Ectodermal cell (in vitro differentiated cells): ENCODE measurements around the gene SCN2B.
"Not testable (repeated sequence)": the region's sequence is repeated elsewhere in the genome, so short reads cannot be mapped to it uniquely, and the experiment has no call there.

ENCODE experiments used
- H3K27ac ChIP-seq: 2 replicates; pipeline ENCODE4 v1.7.0; 2013; ENCODE audit warnings: mild to moderate bottlenecking, low read depth, low read length; ENCODE audit not compliant: insufficient read depth, poor library complexity, severe bottlenecking
- H3K27me3 ChIP-seq: 2 replicates; pipeline ENCODE4 v1.7.0; 2013; ENCODE audit warnings: mild to moderate bottlenecking, low read length; ENCODE audit not compliant: insufficient read depth, control insufficient read depth, poor library complexity, severe bottlenecking
- H3K36me3 ChIP-seq: one replicate; pipeline ENCODE4 v1.7.0; 2013; ENCODE audit warnings: low read length; ENCODE audit not compliant: control insufficient read depth, insufficient read depth
- H3K4me1 ChIP-seq: one replicate; pipeline ENCODE4 v1.7.0; 2013; ENCODE audit warnings: low read length; ENCODE audit not compliant: control insufficient read depth, insufficient read depth
- H3K4me3 ChIP-seq: 2 replicates; pipeline ENCODE4 v1.7.0; 2013; ENCODE audit warnings: low read depth, low read length, control low read depth; ENCODE audit not compliant: insufficient read depth
- H3K9me3 ChIP-seq: 2 replicates; pipeline ENCODE4 v1.7.0; 2013; ENCODE audit warnings: mild to moderate bottlenecking, low read length, moderate library complexity; ENCODE audit not compliant: control insufficient read depth
- WGBS, 2 experiments: methylation state at CpG; one replicate each; pipeline ENCODE4 v1.1.7; 2013; ENCODE audit warnings: missing lambda C conversion rate in 2 of 2; 5-methylcytosine and 5-hydroxymethylcytosine counted together

Gene SCN2B

DNA sequence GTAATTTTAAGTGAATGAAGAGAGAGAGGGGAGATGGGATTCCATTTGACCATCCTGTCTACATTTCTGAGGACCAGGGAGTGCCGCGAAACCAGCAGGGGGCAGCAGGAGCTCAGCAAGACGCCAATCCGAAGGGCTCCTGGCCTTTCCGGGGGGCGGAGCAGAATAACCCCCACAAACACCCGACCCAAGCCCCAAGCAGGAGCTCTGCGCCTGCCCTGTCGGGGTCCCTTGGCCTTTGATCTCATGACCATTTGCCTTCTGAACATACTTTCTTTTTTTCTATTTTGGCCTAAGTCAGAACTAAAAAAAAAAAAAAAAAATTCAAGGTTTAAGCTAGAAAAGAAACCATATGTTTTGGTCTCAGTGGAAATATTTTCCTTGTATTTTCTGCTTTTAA, 21.9 kb upstream of the SCN2B start:
- H3K4me1 ChIP-seq = no peaks in the 10 kb centered on the region
- 5% methylated on average over 8 of the region's 9 CpGs for WGBS, 2 experiments
- no peaks in the 10 kb centered on the region for H3K36me3 ChIP-seq
- no peaks in the 10 kb centered on the region for H3K9me3 ChIP-seq
- no peaks in the 10 kb centered on the region for H3K27me3 ChIP-seq
- H3K27ac ChIP-seq = no peak overlapping the region
- H3K4me3 ChIP-seq = no peak overlapping the region

DNA sequence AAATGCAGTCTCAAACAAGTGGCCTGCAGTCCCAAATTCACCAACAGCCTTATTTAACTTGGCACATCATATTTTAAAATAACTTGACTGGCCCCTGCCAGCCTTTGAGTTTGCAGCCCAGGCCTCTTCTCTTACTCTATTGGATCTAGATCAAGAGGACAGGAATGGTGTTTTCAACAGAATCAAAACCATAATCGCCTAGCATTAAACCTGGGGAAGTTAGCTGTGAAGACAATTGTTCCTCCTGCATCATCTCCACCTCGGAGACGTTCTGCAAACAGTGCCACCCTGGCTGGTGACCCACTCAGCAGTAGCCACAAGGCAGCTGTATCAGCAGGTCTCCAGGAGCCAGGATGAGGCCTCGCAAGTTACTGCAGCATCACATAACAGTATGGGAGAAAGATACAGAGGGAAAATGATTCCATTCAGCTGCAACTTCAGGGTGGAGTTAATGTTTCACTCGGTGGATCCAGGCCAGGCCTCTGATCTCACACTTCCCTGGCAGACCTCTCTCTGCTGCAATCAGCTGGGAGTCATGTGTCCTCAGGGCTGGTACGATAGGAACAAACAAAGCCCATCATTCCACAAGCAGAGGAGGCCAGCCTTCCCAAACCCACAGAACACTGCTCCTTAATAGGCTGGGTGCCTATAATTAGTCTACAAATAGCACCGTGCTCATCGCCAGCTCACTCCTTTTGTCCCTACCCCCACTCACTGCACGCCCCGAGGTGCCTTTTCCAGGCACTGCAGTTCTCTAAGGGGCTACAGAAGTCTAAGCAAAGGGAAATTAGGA, 18.6 kb upstream of the SCN2B start:
- Histone ChIP-seq H3K36me3 (no peaks in the 10 kb centered on the region), H3K27ac (no peak overlapping the region)
- 71 to 78% methylated on average over 10 of the region's 10 CpGs for WGBS, 2 experiments

DNA sequence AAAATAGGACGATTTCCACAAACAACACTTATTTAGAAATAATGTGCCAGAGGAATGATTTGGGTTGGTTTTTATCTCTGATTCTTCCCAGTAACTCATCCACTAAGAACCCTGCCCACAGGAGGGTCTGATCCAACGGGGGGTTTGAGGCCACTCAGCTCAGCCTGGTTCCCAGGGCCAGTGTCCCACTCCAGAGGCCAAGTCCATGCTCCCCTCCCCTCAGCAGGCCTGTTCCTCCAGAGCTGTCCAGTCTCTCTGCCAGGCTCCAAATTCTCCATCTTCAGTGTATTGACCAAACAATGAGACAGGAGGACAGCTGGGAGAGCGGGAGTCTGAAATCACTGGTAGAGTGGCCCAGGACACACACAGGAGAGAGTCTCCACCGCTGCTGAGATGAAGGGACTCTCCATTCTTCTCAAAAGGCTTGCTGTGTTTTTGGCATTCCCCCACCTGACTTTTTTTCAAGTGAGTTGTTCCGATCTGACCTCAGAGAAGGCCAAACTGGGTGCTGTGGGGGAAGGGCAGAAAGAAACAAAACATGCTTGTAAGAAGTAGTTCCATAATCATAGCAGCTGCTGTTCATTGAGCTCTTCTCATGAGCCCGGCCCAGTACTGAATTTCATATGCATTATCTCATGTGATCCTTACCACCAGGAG, 17.6 kb upstream of the SCN2B start:
- no peaks in the 10 kb centered on the region for H3K27me3 ChIP-seq
- no peaks in the 10 kb centered on the region for H3K4me1 ChIP-seq
- no peak overlapping the region for H3K4me3 ChIP-seq
- no peaks in the 10 kb centered on the region for H3K9me3 ChIP-seq
- no peak overlapping the region for H3K27ac ChIP-seq
- H3K36me3 ChIP-seq = no peaks in the 10 kb centered on the region
- 90 to 91% methylated on average over 5 to 6 of the region's 6 CpGs for WGBS, 2 experiments

More for the DNA sequence above, 18.6 kb upstream of the SCN2B start:
- H3K4me1 ChIP-seq = no peaks in the 10 kb centered on the region
- no peaks in the 10 kb centered on the region for H3K27me3 ChIP-seq
- no peak overlapping the region for H3K4me3 ChIP-seq
- no peaks in the 10 kb centered on the region for H3K9me3 ChIP-seq

DNA sequence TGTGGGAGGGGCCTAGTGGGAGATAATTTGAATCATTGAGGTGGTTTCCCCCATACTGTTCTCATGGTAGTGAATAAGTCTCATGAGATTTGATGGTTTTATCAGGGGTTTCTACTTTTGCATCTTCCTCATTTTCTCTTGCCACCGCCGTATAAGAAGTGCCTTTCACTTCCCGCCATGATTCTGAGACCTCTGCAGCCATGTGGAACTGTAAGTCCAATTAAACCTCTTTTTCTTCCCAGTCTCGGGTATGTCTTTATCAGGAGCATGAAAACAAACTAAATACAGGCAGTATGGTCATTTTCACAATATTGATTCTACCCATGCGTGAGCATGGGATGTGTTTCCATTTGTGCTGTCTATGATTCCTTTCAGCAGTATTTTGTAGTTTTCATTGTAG, 16.4 kb upstream of the SCN2B start:
- not testable (repeated sequence) for H3K36me3 ChIP-seq, H3K4me3 ChIP-seq, H3K27ac ChIP-seq, H3K4me1 ChIP-seq, H3K27me3 ChIP-seq, H3K9me3 ChIP-seq
- 95 to 96% methylated on average over 5 of the region's 5 CpGs for WGBS, 2 experiments

DNA sequence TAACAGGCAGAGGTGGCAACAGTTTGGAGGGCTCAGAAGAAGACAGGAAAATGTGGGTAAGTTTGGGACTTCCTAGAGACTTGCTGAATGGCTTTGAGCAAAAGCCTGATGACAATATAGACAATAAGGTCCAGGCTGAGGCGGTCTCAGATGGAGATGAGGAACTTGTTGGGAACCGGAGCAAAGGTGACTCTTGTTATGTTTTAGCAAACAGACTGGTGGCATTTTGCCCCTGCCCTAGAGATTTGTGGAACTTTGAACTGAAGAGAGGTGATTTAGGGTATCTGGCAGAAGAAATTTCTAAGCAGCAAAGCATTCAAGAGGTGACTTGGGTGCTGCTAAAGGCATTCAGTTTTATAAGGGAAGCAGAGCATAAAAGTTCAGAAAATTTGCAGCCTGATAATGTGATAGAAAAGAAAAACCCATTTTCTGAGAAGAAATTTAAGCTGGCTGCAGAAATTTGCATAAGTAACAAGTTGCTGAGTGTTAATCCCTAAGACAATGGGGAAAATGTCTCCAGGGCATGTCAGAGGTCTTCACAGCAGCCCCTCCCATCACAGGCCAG, 14.6 kb upstream of the SCN2B start:
- H3K27me3 ChIP-seq, H3K36me3 ChIP-seq, H3K4me1 ChIP-seq, H3K9me3 ChIP-seq, H3K4me3 ChIP-seq, H3K27ac ChIP-seq: not testable (repeated sequence)
- whole genome bisulfite sequencing, 2 experiments = 94 to 99% methylated on average over 2 of the region's 2 CpGs

DNA sequence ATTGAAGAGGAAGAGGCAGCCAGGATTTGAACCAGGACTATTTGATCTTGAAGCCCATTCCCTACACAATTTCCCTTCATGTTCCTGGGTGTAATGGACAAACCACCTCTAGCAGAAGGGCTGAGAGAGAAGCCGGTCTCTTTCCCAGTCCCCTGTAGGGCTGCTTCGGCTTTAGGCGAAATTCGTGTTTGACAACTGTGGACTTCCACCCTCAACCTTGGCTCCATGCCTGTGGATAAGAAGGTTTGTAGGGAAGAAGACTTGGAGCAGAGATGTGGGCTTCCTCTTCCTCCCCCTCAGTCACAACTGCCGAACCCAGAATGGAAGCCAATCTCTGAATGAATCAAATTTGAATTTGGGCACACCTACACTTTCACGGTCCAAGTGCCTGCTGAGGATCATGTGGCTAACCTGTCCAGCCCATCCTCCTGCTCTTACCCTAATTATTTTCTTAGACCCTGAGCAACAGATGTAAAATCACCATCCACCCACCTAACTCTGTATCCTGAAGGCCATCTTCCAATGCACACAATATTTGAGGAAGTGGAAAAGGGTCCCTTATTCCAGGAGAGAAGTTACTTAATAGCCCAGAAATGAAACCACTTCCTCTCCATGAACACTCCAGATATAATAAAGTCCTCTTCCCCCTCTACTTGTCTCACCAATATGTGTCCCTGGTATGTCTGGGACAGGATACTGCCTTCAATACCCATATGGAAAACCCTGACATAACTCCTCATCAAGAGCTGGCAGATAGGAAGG, 10.1 kb upstream of the SCN2B start:
- Histone ChIP-seq H3K9me3 (no peaks in the 10 kb centered on the region), H3K27ac (no peak overlapping the region), H3K4me1 (no peaks in the 10 kb centered on the region), H3K4me3 (no peak overlapping the region), H3K27me3 (no peaks in the 10 kb centered on the region), H3K36me3 (no peaks in the 10 kb centered on the region)
- WGBS, 2 experiments = 87 to 91% methylated on average over 6 of the region's 6 CpGs

DNA sequence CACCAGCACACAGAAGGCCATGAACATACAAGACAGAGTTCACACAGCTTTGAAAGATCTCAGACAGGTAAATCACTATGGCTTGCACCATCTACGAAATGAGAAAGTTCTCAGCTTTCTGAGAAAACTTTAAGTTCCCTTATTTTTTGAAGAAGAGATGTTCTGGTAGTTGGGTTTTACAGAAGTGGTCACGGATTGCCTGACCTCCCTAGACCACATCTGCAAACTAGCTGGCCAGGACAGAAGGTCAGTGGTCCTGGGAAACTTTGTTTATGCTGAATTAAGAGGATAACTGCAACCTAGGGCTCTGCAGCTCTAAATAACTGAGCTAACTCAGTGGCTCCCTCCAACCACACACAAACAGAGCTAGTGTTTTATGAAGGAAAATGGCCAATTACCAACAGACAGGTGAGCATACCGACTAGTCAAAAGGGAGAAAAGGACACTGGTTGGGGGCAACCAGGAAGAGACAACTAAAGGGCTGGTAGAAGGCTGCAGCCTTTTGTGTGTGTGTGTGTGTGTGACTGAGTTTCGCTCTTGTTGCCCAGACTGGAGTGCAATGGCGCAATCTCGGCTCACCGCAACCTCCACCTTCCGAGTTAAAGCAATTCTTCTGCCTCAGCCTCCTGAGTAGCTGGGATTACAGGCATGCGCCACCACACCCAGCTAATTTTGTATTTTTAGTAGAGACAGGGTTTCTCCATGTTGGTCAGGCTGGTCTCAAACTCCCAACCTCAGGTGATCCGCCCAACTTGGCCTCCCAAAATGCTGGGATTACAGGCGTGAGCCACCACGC, 8.5 kb upstream of the SCN2B start:
- Histone ChIP-seq H3K36me3 (no peaks in the 10 kb centered on the region), H3K4me3 (no peak overlapping the region), H3K4me1 (no peaks in the 10 kb centered on the region), H3K27me3 (no peaks in the 10 kb centered on the region), H3K9me3 (no peaks in the 10 kb centered on the region), H3K27ac (no peak overlapping the region)
- WGBS, 2 experiments = 95 to 96% methylated on average over 12 of the region's 12 CpGs

DNA sequence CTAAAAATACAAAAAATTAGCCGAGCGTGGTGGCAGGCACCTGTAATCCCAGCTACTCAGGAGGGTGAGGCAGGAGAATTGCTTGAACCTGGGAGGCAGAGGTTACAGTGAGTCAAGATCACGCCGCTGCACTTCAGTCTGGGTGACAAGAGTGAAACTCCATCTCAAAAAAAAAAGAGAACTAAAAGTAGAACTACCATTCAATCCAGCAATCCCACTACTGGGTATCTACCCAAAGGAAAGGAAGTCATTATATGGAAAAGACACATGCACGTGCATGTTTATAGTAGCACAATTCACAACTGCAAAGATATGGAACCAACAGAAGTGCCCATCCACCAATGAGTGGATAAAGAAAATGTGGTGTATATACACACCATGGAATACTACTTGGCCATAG, 7.3 kb upstream of the SCN2B start:
- H3K27me3 ChIP-seq, H3K36me3 ChIP-seq, H3K4me1 ChIP-seq, H3K27ac ChIP-seq, H3K9me3 ChIP-seq, H3K4me3 ChIP-seq: not testable (repeated sequence)
- 86 to 89% methylated on average over 5 of the region's 5 CpGs for WGBS, 2 experiments

DNA sequence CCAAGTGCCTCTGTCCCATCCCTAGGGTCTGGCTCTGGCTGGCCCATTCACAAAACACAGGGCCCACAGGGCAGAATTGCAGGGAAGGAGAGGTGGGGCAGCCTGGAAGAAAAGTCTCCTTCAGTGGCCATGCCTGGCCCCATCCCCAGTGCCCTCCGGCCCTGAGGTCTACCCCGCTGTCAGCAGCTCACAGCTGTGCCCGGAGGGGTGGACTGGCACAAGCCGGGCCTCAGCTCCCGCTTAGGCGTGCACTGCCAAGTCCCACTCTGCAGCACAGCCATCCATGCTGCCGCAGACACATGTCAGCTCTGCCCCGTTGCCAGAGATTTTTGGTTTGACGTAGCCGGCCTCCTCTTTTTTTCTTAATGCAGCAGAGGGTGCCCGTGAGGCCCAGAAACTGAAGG, 3.9 kb upstream of the SCN2B start:
- Histone ChIP-seq H3K36me3 (no peaks in the 10 kb centered on the region), H3K4me1 (peaks cover 6% of the 10 kb centered on the region), H3K4me3 (no peak overlapping the region), H3K9me3 (no peaks in the 10 kb centered on the region), H3K27me3 (peaks cover 11% of the 10 kb centered on the region), H3K27ac (no peak overlapping the region)
- 5 to 6% methylated on average over 11 of the region's 11 CpGs for WGBS, 2 experiments
